Brain microvascular endothelial cell (primary cell): Measurements from ENCODE around the gene TTC19.
"Not testable (repeated sequence)": the region's sequence is repeated elsewhere in the genome, so short reads cannot be mapped to it uniquely, and the experiment has no call there.

ENCODE experiments used
- DNase-seq: peaks from one replicate; pipeline ENCODE4 v3.0.0-alpha.2; 2020
- H3K27ac ChIP-seq: fragments of 250-450 bp; sonication (Bioruptor Pico); 2 replicates; pipeline ENCODE4 v1.5.1; 2020; ENCODE audit warnings: mild to moderate bottlenecking, moderate library complexity
- H3K27me3 ChIP-seq: fragments of 250-450 bp; sonication (Bioruptor Pico); replicated peaks from 2 replicates; pipeline ENCODE4 v1.5.1; 2020; ENCODE audit warnings: mild to moderate bottlenecking
- H3K36me3 ChIP-seq: fragments of 250-450 bp; sonication (Bioruptor Pico); replicated peaks from 2 replicates; pipeline ENCODE4 v1.5.1; 2020; ENCODE audit warnings: mild to moderate bottlenecking
- H3K4me3 ChIP-seq: 2 replicates; pipeline ENCODE4 v1.5.1; 2011; ENCODE audit warnings: low read depth, mild to moderate bottlenecking, control low read depth, low read length, moderate library complexity
- CTCF ChIP-seq: IDR thresholded peaks from 2 replicates; pipeline ENCODE4 v1.5.1; 2011; ENCODE audit warnings: low read depth, mild to moderate bottlenecking, moderate library complexity, low read length, control low read depth, inconsistent platforms; ENCODE audit errors: missing control alignments
- in situ Hi-C: cut with HindIII; loops from 2 replicates; pipeline ENCODE4 v1.10.0; 2017; ENCODE audit warnings: low sequenced_read_pairs, low pct_ligation_motif_present

TTC19 gene

GRCh38 chr17:16040710-16041251 lies 41.2 kb downstream of the TTC19 start:
- in situ Hi-C loops, result no loop called here
- DNase-seq, result peak; percentile 57
- H3K36me3 ChIP-seq, result peaks cover 59% of the 10 kb centered on the region
- H3K27me3 ChIP-seq, result no peaks in the 10 kb centered on the region
- H3K27ac ChIP-seq, result no peak overlapping the region
- no peak for TF ChIP-seq CTCF
- H3K4me3 ChIP-seq, result no peak overlapping the region

GRCh38 chr17:16044487-16044886 lies 44.9 kb downstream of the TTC19 start:
- H3K27me3 ChIP-seq, result no peaks in the 10 kb centered on the region
- TF ChIP-seq CTCF, result no peak
- no peak overlapping the region for H3K27ac ChIP-seq
- DNase-seq, result no peak
- in situ Hi-C loops, result no loop called here
- no peak overlapping the region for H3K4me3 ChIP-seq
- H3K36me3 ChIP-seq, result peaks cover 54% of the 10 kb centered on the region

- no peaks in the 10 kb centered on the region for H3K27me3 ChIP-seq
- TF ChIP-seq CTCF, result no peak
- no peak overlapping the region for H3K4me3 ChIP-seq
- H3K27ac ChIP-seq, result no peak overlapping the region
- DNase-seq, result peak; percentile 22
- in situ Hi-C loops, result no loop called here
- peaks cover 42% of the 10 kb centered on the region for H3K36me3 ChIP-seq
Observed at GRCh38 chr17:16046966-16047365, 47.3 kb downstream of the TTC19 start.

- no peaks in the 10 kb centered on the region for H3K27me3 ChIP-seq
- no peak for TF ChIP-seq CTCF
- H3K4me3 ChIP-seq, result no peak overlapping the region
- H3K36me3 ChIP-seq, result peaks cover 30% of the 10 kb centered on the region
- in situ Hi-C loops, result no loop called here
- no peak for DNase-seq
- H3K27ac ChIP-seq, result no peak overlapping the region
Observed at GRCh38 chr17:16048811-16049449, 49.3 kb downstream of the TTC19 start.

- Histone ChIP-seq H3K4me3 (no peak overlapping the region), H3K27ac (no peak overlapping the region), H3K27me3 (no peaks in the 10 kb centered on the region), H3K36me3 (peaks cover 30% of the 10 kb centered on the region)
- in situ Hi-C loops, result no loop called here
- TF ChIP-seq CTCF, result no peak
- DNase-seq, result no peak
Observed at GRCh38 chr17:16050844-16051243, 51.2 kb downstream of the TTC19 start.

- no peaks in the 10 kb centered on the region for H3K27me3 ChIP-seq
- H3K27ac ChIP-seq, result no peak overlapping the region
- TF ChIP-seq CTCF, result no peak
- H3K4me3 ChIP-seq, result no peak overlapping the region
- DNase-seq, result peak; percentile 23
- peaks cover 32% of the 10 kb centered on the region for H3K36me3 ChIP-seq
- in situ Hi-C loops, result no loop called here
Observed at GRCh38 chr17:16052486-16052885, 52.9 kb downstream of the TTC19 start.

- in situ Hi-C loops, H3K27me3 ChIP-seq, H3K27ac ChIP-seq, H3K4me3 ChIP-seq, DNase-seq: not testable (repeated sequence)
- H3K36me3 ChIP-seq, result peaks cover 38% of the 10 kb centered on the region
Observed at GRCh38 chr17:16055139-16055538, 55.5 kb downstream of the TTC19 start.
